ENCODE data around the gene WNT7B. TPM values are rescaled to one million over a fixed set of nuclear protein-coding genes. Genes with fewer than 3 reads are reported as not detected.

The WNT7B gene
- polyA plus RNA-seq, 4 donors = 0.03 to 0.22 (median 0.03) TPM; not detected in 1

DNA sequence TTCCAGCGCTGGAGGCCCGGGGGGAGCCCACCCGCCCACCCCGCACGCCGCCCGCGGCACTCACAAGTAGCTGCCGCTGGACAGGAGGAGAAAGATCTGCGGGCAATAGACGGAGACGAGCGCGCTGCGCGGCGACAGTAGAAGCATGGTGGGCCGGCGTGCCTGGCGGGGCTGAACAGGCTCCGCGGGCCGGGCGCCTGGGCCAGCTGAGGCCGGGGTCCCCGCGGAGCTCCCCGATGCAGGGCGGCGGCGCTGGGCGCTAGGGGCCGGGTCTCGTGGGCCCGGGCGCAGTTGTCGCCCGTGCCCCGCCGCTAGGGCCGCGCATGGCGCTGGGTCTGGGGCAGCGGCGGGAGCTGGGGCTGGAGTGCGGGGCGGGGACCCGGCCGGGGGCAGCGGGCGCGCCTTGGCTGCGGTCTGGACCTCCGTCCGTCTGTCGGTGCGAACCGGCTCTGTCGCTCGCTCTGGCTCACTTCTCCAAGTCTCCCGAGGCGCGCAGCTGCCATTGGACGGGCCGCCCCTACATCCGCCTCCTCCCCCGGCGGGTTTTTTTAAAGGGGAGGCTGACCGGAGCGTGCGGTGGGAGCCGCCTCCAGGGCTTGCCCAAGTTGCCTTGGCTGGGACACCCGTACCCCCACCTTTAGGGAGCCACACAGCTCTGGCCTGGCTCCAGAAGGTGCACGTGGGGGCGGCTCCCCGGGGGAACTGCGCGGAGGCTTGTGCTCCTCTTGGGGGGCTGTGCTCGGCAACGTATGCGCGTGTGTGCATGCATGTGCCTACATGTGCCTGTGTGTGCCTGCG is 4.7 kb downstream of the WNT7B start:
- peaks cover 0 to 4% (median 0%) of the 10 kb centered on the region in 3 donors for H3K4me1 ChIP-seq (ENCODE audit: control insufficient read depth in 3 of 3, insufficient read depth in 2 of 3, low read depth in 1 of 3, low read length in 2 of 3)
- peaks cover 28 to 77% (median 47%) of the 10 kb centered on the region in 3 donors for H3K27me3 ChIP-seq (ENCODE audit: control insufficient read depth in 3 of 3, insufficient read depth in 3 of 3, low read length in 3 of 3)
- H3K4me3 ChIP-seq (ENCODE audit: low read depth in 1 of 3, low read length in 3 of 3) = no peak overlapping the region
- no peaks in the 10 kb centered on the region for H3K36me3 ChIP-seq (ENCODE audit: control insufficient read depth in 3 of 3, insufficient read depth in 2 of 3, low read depth in 1 of 3, low read length in 3 of 3)
- DNase-seq (no peak), FAIRE-seq (no peak)
- no peaks in the 10 kb centered on the region for H3K9me3 ChIP-seq (ENCODE audit: control insufficient read depth in 2 of 2, insufficient read depth in 1 of 2, low read depth in 1 of 2, low read length in 1 of 2)
- WGBS, 3 donors = 11 to 27% (median 21%) methylated on average over 39 to 83 of the region's 83 CpGs
- no peak overlapping the region for H3K27ac ChIP-seq (ENCODE audit: low read depth in 1 of 3, low read length in 2 of 3)

DNA sequence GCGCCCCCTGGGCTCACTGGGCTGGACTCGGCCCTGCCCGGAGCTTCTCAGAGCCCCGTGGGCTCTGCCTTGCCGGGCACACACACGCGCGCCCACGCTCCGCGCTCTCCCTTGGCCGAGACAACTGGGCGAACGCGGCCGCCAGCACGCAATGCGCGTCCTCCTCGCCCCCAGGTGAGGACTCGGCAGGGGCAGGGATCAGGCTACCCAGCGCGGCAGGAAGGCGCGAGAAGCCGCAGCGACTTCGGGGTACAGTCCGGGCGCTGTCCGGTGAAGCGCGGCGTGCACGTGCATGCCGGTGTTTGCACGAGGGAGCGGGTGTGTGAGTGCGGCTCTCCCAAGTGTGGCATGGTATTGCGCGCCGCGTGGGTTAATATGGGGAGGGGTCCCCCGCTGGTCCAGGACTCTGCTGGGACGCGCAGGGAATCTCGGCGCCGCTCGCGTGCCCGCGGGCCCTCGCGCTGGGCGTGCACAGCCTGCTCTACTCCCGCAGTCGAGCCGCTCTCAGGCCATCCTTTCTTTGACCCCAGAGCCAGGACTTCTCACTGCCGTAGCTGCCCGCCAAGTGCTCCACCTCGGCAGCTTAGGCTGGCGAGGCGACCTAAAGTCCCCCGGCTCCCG is 5.4 kb downstream of the WNT7B start:
- 2 to 13% (median 11%) methylated on average over 55 to 66 of the region's 66 CpGs for WGBS, 3 donors
- Histone ChIP-seq H3K27ac (ENCODE audit: low read depth in 1 of 3, low read length in 2 of 3) (no peak overlapping the region), H3K36me3 (ENCODE audit: control insufficient read depth in 3 of 3, insufficient read depth in 2 of 3, low read depth in 1 of 3, low read length in 3 of 3) (no peaks in the 10 kb centered on the region), H3K9me3 (ENCODE audit: control insufficient read depth in 2 of 2, insufficient read depth in 1 of 2, low read depth in 1 of 2, low read length in 1 of 2) (no peaks in the 10 kb centered on the region), H3K4me3 (ENCODE audit: low read depth in 1 of 3, low read length in 3 of 3) (no peak overlapping the region), H3K27me3 (ENCODE audit: control insufficient read depth in 3 of 3, insufficient read depth in 3 of 3, low read length in 3 of 3) (peaks cover 23 to 80% (median 47%) of the 10 kb centered on the region in 3 donors), H3K4me1 (ENCODE audit: control insufficient read depth in 3 of 3, insufficient read depth in 2 of 3, low read depth in 1 of 3, low read length in 2 of 3) (peaks cover 0 to 4% (median 0%) of the 10 kb centered on the region in 3 donors)
- DNase-seq = no peak
- no peak for FAIRE-seq

GRCh38 chr22:45970705-45971407 is 6.1 kb downstream of the WNT7B start:
- no peak overlapping the region for H3K27ac ChIP-seq (ENCODE audit: low read depth in 1 of 3, low read length in 2 of 3)
- WGBS, 3 donors = 2 to 9% (median 4%) methylated on average over 40 of the region's 40 CpGs
- FAIRE-seq = no peak
- DNase-seq = no peak
- no peaks in the 10 kb centered on the region for H3K36me3 ChIP-seq (ENCODE audit: control insufficient read depth in 3 of 3, insufficient read depth in 2 of 3, low read depth in 1 of 3, low read length in 3 of 3)
- H3K27me3 ChIP-seq (ENCODE audit: control insufficient read depth in 3 of 3, insufficient read depth in 3 of 3, low read length in 3 of 3) = peaks cover 16 to 82% (median 46%) of the 10 kb centered on the region in 3 donors
- H3K4me3 ChIP-seq (ENCODE audit: low read depth in 1 of 3, low read length in 3 of 3) = no peak overlapping the region
- H3K9me3 ChIP-seq (ENCODE audit: control insufficient read depth in 2 of 2, insufficient read depth in 1 of 2, low read depth in 1 of 2, low read length in 1 of 2) = no peaks in the 10 kb centered on the region
- H3K4me1 ChIP-seq (ENCODE audit: control insufficient read depth in 3 of 3, insufficient read depth in 2 of 3, low read depth in 1 of 3, low read length in 2 of 3) = peaks cover 0 to 4% (median 0%) of the 10 kb centered on the region in 3 donors

- Histone ChIP-seq H3K4me1 (ENCODE audit: control insufficient read depth in 3 of 3, insufficient read depth in 2 of 3, low read depth in 1 of 3, low read length in 2 of 3) (peaks cover 0 to 4% (median 0%) of the 10 kb centered on the region in 3 donors), H3K36me3 (ENCODE audit: control insufficient read depth in 3 of 3, insufficient read depth in 2 of 3, low read depth in 1 of 3, low read length in 3 of 3) (no peaks in the 10 kb centered on the region), H3K27ac (ENCODE audit: low read depth in 1 of 3, low read length in 2 of 3) (no peak overlapping the region), H3K27me3 (ENCODE audit: control insufficient read depth in 3 of 3, insufficient read depth in 3 of 3, low read length in 3 of 3) (peaks cover 12 to 81% (median 40%) of the 10 kb centered on the region in 3 donors), H3K9me3 (ENCODE audit: control insufficient read depth in 2 of 2, insufficient read depth in 1 of 2, low read depth in 1 of 2, low read length in 1 of 2) (no peaks in the 10 kb centered on the region), H3K4me3 (ENCODE audit: low read depth in 1 of 3, low read length in 3 of 3) (no peak overlapping the region)
- FAIRE-seq (no peak), DNase-seq (no peak)
- 47 to 53% (median 48%) methylated on average over 21 of the region's 21 CpGs for WGBS, 3 donors
Measured at GRCh38 chr22:45969801-45970470, 7.0 kb downstream of the WNT7B start.

DNA sequence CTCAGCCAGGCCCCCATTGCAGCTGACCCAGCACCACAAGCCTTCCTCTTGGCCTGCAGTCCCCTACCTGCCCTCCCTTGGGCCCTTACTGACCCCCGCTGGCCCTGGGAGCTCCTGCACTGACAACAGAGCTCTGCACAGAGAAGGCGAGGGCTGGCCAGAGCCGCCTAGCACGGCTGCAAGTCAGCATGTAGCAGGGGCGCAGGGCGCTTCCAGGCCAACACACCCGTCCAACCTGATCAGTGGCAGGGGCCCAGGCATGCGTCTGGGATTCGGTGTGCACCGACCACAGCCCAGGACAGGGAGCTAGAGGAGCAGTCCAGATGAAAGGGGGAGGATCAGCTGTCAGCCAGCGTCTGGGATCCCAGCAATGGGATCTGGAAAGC is 7.6 kb downstream of the WNT7B start:
- H3K27me3 ChIP-seq (ENCODE audit: control insufficient read depth in 3 of 3, insufficient read depth in 3 of 3, low read length in 3 of 3) = peaks cover 12 to 77% (median 35%) of the 10 kb centered on the region in 3 donors
- H3K9me3 ChIP-seq (ENCODE audit: control insufficient read depth in 2 of 2, insufficient read depth in 1 of 2, low read depth in 1 of 2, low read length in 1 of 2) = no peaks in the 10 kb centered on the region
- H3K36me3 ChIP-seq (ENCODE audit: control insufficient read depth in 3 of 3, insufficient read depth in 2 of 3, low read depth in 1 of 3, low read length in 3 of 3) = no peaks in the 10 kb centered on the region
- 48 to 62% (median 54%) methylated on average over 11 of the region's 11 CpGs for WGBS, 3 donors
- FAIRE-seq (no peak), DNase-seq (no peak)
- H3K4me3 ChIP-seq (ENCODE audit: low read depth in 1 of 3, low read length in 3 of 3) = no peak overlapping the region
- H3K4me1 ChIP-seq (ENCODE audit: control insufficient read depth in 3 of 3, insufficient read depth in 2 of 3, low read depth in 1 of 3, low read length in 2 of 3) = peaks cover 0 to 4% (median 0%) of the 10 kb centered on the region in 3 donors
- no peak overlapping the region for H3K27ac ChIP-seq (ENCODE audit: low read depth in 1 of 3, low read length in 2 of 3)

GRCh38 chr22:45968751-45969413 is 8.1 kb downstream of the WNT7B start:
- Histone ChIP-seq H3K27me3 (ENCODE audit: control insufficient read depth in 3 of 3, insufficient read depth in 3 of 3, low read length in 3 of 3) (peaks cover 12 to 71% (median 33%) of the 10 kb centered on the region in 3 donors), H3K4me3 (ENCODE audit: low read depth in 1 of 3, low read length in 3 of 3) (no peak overlapping the region), H3K9me3 (ENCODE audit: control insufficient read depth in 2 of 2, insufficient read depth in 1 of 2, low read depth in 1 of 2, low read length in 1 of 2) (no peaks in the 10 kb centered on the region), H3K36me3 (ENCODE audit: control insufficient read depth in 3 of 3, insufficient read depth in 2 of 3, low read depth in 1 of 3, low read length in 3 of 3) (no peaks in the 10 kb centered on the region), H3K27ac (ENCODE audit: low read depth in 1 of 3, low read length in 2 of 3) (no peak overlapping the region), H3K4me1 (ENCODE audit: control insufficient read depth in 3 of 3, insufficient read depth in 2 of 3, low read depth in 1 of 3, low read length in 2 of 3) (peaks cover 0 to 4% (median 0%) of the 10 kb centered on the region in 3 donors)
- WGBS, 3 donors = 72 to 79% (median 78%) methylated on average over 20 to 21 of the region's 21 CpGs
- DNase-seq = no peak
- FAIRE-seq = no peak

- Histone ChIP-seq H3K27me3 (ENCODE audit: control insufficient read depth in 3 of 3, insufficient read depth in 3 of 3, low read length in 3 of 3) (peaks cover 12 to 64% (median 25%) of the 10 kb centered on the region in 3 donors), H3K4me1 (ENCODE audit: control insufficient read depth in 3 of 3, insufficient read depth in 2 of 3, low read depth in 1 of 3, low read length in 2 of 3) (peaks cover 0 to 4% (median 0%) of the 10 kb centered on the region in 3 donors), H3K4me3 (ENCODE audit: low read depth in 1 of 3, low read length in 3 of 3) (no peak overlapping the region), H3K9me3 (ENCODE audit: control insufficient read depth in 2 of 2, insufficient read depth in 1 of 2, low read depth in 1 of 2, low read length in 1 of 2) (no peaks in the 10 kb centered on the region), H3K27ac (ENCODE audit: low read depth in 1 of 3, low read length in 2 of 3) (no peak overlapping the region), H3K36me3 (ENCODE audit: control insufficient read depth in 3 of 3, insufficient read depth in 2 of 3, low read depth in 1 of 3, low read length in 3 of 3) (no peaks in the 10 kb centered on the region)
- WGBS, 3 donors = 80 to 90% (median 85%) methylated on average over 10 of the region's 10 CpGs
- DNase-seq (no peak), FAIRE-seq (no peak)
Measured at GRCh38 chr22:45968003-45968650, 8.8 kb downstream of the WNT7B start.
